ENCODE results near the gene CALML4.

DNA sequence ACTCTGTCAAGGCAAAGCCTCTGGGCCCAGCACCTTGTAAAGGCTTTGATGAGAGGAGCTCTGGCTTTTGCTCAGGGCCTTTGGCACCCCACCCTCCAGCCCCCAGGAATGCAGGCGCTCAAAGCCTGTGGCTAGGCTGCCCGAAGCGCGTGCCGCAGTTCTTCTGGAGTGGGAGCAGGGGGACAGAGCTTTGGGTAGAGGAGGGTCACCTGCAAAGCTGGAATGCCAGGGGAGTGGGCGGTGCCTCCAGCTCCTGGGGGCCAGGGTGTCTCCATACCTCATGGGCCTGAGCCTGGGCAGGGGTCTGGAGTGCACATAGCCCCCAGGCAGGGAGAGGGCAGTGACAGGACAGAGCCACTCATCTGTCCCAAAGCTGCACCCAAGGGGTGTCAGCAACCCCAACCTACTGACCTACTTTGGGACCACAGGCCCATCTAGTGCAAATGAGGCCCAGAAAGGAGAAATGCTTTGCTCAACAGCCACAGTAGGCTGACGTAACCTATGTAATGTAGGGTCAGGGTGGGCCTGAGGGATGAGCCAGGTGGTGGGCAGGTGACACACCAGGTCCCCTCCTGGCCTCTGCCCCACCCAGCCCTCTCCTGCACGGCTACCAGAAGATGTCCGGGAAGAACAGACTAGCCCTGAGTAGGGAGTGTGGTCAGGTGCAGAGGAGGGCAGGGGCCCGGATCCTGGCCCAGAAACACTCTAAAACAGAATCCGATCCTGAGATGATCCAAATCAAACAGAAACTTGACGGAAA is 2.2 kb upstream of the CALML4 start:
- TF ChIP-seq, protein P1, sequence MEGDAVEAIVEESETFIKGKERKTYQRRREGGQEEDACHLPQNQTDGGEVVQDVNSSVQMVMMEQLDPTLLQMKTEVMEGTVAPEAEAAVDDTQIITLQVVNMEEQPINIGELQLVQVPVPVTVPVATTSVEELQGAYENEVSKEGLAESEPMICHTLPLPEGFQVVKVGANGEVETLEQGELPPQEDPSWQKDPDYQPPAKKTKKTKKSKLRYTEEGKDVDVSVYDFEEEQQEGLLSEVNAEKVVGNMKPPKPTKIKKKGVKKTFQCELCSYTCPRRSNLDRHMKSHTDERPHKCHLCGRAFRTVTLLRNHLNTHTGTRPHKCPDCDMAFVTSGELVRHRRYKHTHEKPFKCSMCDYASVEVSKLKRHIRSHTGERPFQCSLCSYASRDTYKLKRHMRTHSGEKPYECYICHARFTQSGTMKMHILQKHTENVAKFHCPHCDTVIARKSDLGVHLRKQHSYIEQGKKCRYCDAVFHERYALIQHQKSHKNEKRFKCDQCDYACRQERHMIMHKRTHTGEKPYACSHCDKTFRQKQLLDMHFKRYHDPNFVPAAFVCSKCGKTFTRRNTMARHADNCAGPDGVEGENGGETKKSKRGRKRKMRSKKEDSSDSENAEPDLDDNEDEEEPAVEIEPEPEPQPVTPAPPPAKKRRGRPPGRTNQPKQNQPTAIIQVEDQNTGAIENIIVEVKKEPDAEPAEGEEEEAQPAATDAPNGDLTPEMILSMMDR (optimal IDR thresholded peaks at IDR 0.05 in 1 of 3, IDR thresholded peaks at IDR 0.05 in 1 of 3, conservative IDR thresholded peaks at IDR 0.05 in 1 of 3; ENCODE audit: extremely low read depth in 1 of 3, insufficient read depth in 2 of 3, low read length in 3 of 3) = no peak
- TF ChIP-seq EZH2 (IDR thresholded peaks at IDR 0.05; ENCODE audit: low read length) = no peak

All from keratinocyte (primary cell).